ENCODE data around the gene TTC17.

DNA sequence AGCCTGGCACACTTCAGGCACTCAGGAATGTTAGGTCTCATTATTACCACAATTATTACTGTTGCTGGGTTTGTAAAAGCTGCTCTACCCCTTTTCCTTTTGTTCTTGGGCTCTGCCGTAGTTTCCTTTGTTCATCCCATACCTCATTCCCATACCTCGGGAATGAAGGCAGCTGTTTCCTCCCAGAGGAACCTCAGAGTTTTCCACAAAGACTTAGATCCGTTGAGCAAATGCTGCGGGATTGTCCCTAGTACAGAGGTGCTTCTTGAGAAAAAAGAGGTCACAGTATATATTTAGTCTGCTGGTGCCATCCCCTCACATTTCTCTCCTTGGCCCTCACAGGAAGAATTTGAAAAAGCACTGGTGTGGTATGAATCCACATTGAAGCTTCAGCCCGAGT, 134.7 kb downstream of the TTC17 start:
- TF ChIP-seq, protein P1, sequence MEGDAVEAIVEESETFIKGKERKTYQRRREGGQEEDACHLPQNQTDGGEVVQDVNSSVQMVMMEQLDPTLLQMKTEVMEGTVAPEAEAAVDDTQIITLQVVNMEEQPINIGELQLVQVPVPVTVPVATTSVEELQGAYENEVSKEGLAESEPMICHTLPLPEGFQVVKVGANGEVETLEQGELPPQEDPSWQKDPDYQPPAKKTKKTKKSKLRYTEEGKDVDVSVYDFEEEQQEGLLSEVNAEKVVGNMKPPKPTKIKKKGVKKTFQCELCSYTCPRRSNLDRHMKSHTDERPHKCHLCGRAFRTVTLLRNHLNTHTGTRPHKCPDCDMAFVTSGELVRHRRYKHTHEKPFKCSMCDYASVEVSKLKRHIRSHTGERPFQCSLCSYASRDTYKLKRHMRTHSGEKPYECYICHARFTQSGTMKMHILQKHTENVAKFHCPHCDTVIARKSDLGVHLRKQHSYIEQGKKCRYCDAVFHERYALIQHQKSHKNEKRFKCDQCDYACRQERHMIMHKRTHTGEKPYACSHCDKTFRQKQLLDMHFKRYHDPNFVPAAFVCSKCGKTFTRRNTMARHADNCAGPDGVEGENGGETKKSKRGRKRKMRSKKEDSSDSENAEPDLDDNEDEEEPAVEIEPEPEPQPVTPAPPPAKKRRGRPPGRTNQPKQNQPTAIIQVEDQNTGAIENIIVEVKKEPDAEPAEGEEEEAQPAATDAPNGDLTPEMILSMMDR (IDR thresholded peaks at IDR 0.05): no peak
- TF ChIP-seq POLR2A (IDR thresholded peaks at IDR 0.05) (no peak), POLR2AphosphoS5 (IDR thresholded peaks at IDR 0.05) (no peak)
